Measurements from ENCODE around the gene BAD. TPM values are rescaled to one million over a fixed set of nuclear protein-coding genes. Genes with fewer than 3 reads are reported as not detected.

Gene BAD
- total RNA-seq = 10 to 100 TPM; 23.1 to 26.2 TPM
- 10 to 100 TPM; 48.2 to 70.1 TPM for polyA plus RNA-seq

DNA sequence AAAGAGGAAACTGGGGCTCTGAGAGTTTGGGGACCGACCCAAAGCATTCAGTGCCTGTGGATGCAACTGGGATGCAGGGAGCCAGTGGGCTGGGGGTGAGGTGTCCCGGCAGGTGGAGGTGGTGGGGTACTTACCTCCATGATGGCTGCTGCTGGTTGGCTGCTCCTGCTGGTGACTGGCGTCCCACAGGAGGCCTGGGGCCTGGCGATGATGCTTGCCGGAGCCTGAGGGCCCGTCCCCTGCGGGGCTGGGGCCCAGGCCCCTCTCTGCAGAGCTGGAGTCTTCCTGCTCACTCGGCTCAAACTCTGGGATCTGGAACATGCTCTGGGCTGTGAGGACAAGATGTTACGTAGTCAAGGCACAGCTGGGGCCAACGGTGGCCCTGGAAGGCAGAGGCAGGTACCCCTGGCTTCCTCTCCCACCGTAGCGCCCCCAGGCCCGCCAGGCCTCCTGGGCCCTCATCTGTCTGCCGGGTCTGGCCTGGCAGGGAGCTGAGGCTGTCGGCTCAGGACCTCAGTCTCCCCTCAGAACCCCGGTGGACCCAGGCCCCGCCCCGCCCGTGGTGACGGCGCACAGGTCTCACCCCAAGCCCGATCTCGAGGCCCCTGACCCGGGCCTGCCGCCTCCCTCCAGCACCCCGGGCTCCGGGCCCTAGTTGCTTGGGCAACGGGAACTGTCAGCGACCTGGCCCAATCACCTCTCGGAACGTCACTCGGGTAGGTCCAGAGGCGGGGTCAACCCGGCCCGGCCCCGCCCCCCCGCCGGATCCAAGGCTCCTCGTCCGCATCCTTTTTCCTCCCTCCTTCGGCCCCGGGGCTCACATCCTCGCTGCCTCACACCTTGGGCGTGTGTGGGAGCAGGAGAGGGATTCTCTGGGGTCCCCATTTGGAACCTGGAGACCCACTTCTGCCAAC, at the start of gene BAD:
BAD (minus strand) TSS at position 618 of the 914 bp plus-strand sequence; CDS start at position 321, 297 bp downstream.
- Histone ChIP-seq H3K36me3 (ENCODE audit: insufficient read depth, low read length) (no peaks in the 10 kb centered on the region), H3K4me3 (ENCODE audit: low read length in 2 of 2) (peak within 1 kb of the TSS; percentile 93 to 96), H3K9me3 (ENCODE audit: control insufficient read depth in 1 of 2, low read length in 2 of 2) (no peaks in the 10 kb centered on the region), H3K4me1 (ENCODE audit: insufficient read depth, low read length) (peaks cover 24% of the 10 kb centered on the region), H3K27ac (ENCODE audit: low read depth, low read length) (peak within 1 kb of the TSS; percentile 100), H3K27me3 (ENCODE audit: insufficient read depth, low read length) (no peaks in the 10 kb centered on the region)
- DNase-seq = peak; percentile 89 to 94 (median 90)
- Mint-ChIP-seq H3K9me3 (no peaks in the 10 kb centered on the region), H3K4me3 (peak within 1 kb of the TSS; percentile 90 to 93 (median 92)), H3K27me3 (no peaks in the 10 kb centered on the region), H3K4me1 (peaks cover 12 to 48% (median 23%) of the 10 kb centered on the region in 4 donors), H3K36me3 (peaks cover 0 to 13% of the 10 kb centered on the region in 2 donors), H3K27ac (peak within 1 kb of the TSS; percentile 96 to 99 (median 98))
- intact Hi-C loops (cut with micrococcal nuclease) = no loop called here
- ChIA-PET POLR2A (ENCODE audit: partially characterized antibody) (interaction anchor here (0.7 to 8.6 kb wide), 22 partner anchors 8 to 1443 kb away, joined by 3 to 233 read pairs (median 6); partner anchors contain the start of genes CATSPERZ, ESRRA, FERMT3 and FKBP2), CTCF (ENCODE audit: partially characterized antibody) (interaction anchor here (1.5 to 7.3 kb wide), 5 partner anchors 12 to 79 kb away, joined by 7 to 47 read pairs (median 21); partner anchors contain the start of genes CATSPERZ and FERMT3)

GRCh38 chr11:64333556-64333955, 49.1 kb upstream of the BAD start:
- H3K36me3 ChIP-seq (ENCODE audit: insufficient read depth, low read length) = no peaks in the 10 kb centered on the region
- DNase-seq = no peak
- Mint-ChIP-seq H3K4me3 (peak overlapping the region in 1 of 8 donors; percentile 14), H3K27me3 (no peaks in the 10 kb centered on the region), H3K36me3 (peaks cover 12 to 17% of the 10 kb centered on the region in 2 donors), H3K27ac (peak overlapping the region in 1 of 7 donors; percentile 5), H3K9me3 (no peaks in the 10 kb centered on the region), H3K4me1 (peaks cover 6 to 20% (median 15%) of the 10 kb centered on the region in 4 donors)
- no peak overlapping the region for H3K27ac ChIP-seq (ENCODE audit: low read depth, low read length)
- intact Hi-C loops (cut with micrococcal nuclease) = no loop called here
- H3K9me3 ChIP-seq (ENCODE audit: control insufficient read depth in 1 of 2, low read length in 2 of 2) = no peaks in the 10 kb centered on the region
- POLR2A ChIA-PET (ENCODE audit: partially characterized antibody) = no interaction called here
- H3K4me3 ChIP-seq (ENCODE audit: low read length in 2 of 2) = no peak overlapping the region
- peaks cover 12% of the 10 kb centered on the region for H3K4me1 ChIP-seq (ENCODE audit: insufficient read depth, low read length)
- CTCF ChIA-PET (ENCODE audit: partially characterized antibody) = interaction anchor here (1.3 to 3.8 kb wide), 2 partner anchors 16 to 33 kb away, joined by 5 to 49 read pairs; partner anchors contain the start of genes PRDX5 and TRMT112
- H3K27me3 ChIP-seq (ENCODE audit: insufficient read depth, low read length) = no peaks in the 10 kb centered on the region

- no peaks in the 10 kb centered on the region for H3K27me3 Mint-ChIP-seq
- intact Hi-C loops (cut with micrococcal nuclease) = loop anchor here (1.0 kb wide), 2 partner anchors 13 to 127 kb away; partner anchors contain the start of gene PRDX5
- H3K36me3 Mint-ChIP-seq = peaks cover 4 to 5% of the 10 kb centered on the region in 2 donors
- Histone ChIP-seq H3K4me3 (ENCODE audit: low read length in 2 of 2) (no peak overlapping the region), H3K4me1 (ENCODE audit: insufficient read depth, low read length) (peaks cover 12% of the 10 kb centered on the region), H3K27me3 (ENCODE audit: insufficient read depth, low read length) (no peaks in the 10 kb centered on the region), H3K27ac (ENCODE audit: low read depth, low read length) (no peak overlapping the region), H3K9me3 (ENCODE audit: control insufficient read depth in 1 of 2, low read length in 2 of 2) (no peaks in the 10 kb centered on the region), H3K36me3 (ENCODE audit: insufficient read depth, low read length) (no peaks in the 10 kb centered on the region)
- no peaks in the 10 kb centered on the region for H3K9me3 Mint-ChIP-seq
- peak overlapping the region in 4 of 8 donors; percentile 7 to 38 (median 36) for H3K4me3 Mint-ChIP-seq
- DNase-seq = peak; percentile 47 to 73 (median 54)
- ChIA-PET CTCF (ENCODE audit: partially characterized antibody) (interaction anchor here (0.7 to 3.8 kb wide), 11 partner anchors 8 to 127 kb away, joined by 3 to 49 read pairs (median 4); partner anchors contain the start of genes CCDC88B, FERMT3, PRDX5 and TRMT112), POLR2A (ENCODE audit: partially characterized antibody) (interaction anchor here (0.8 to 2.2 kb wide), 6 partner anchors 8 to 127 kb away, joined by 3 to 31 read pairs (median 4); partner anchors contain the start of genes BAD, CCDC88B, ESRRA and FERMT3)
- peaks cover 5 to 11% (median 8%) of the 10 kb centered on the region in 4 donors for H3K4me1 Mint-ChIP-seq
- H3K27ac Mint-ChIP-seq = peak overlapping the region; percentile 11 to 92 (median 71)
These were observed 47.3 kb upstream of the BAD start for GRCh38 chr11:64331569-64332371.

- Histone ChIP-seq H3K9me3 (ENCODE audit: control insufficient read depth in 1 of 2, low read length in 2 of 2) (no peaks in the 10 kb centered on the region), H3K27me3 (ENCODE audit: insufficient read depth, low read length) (no peaks in the 10 kb centered on the region), H3K36me3 (ENCODE audit: insufficient read depth, low read length) (no peaks in the 10 kb centered on the region), H3K27ac (ENCODE audit: low read depth, low read length) (no peak overlapping the region), H3K4me3 (ENCODE audit: low read length in 2 of 2) (no peak overlapping the region), H3K4me1 (ENCODE audit: insufficient read depth, low read length) (peaks cover 12% of the 10 kb centered on the region)
- Mint-ChIP-seq H3K4me1 (peaks cover 5 to 9% (median 8%) of the 10 kb centered on the region in 4 donors), H3K27me3 (no peaks in the 10 kb centered on the region), H3K4me3 (no peak overlapping the region), H3K27ac (no peak overlapping the region), H3K9me3 (no peaks in the 10 kb centered on the region), H3K36me3 (peaks cover 4 to 5% of the 10 kb centered on the region in 2 donors)
- CTCF ChIA-PET (ENCODE audit: partially characterized antibody) = interaction anchor here (0.7 to 3.8 kb wide), 10 partner anchors 9 to 126 kb away, joined by 3 to 49 read pairs (median 4); partner anchors contain the start of genes FERMT3, PRDX5 and TRMT112
- DNase-seq = no peak
- intact Hi-C loops (cut with micrococcal nuclease) = loop anchor here (1.0 kb wide), 2 partner anchors 13 to 127 kb away; partner anchors contain the start of gene PRDX5
- POLR2A ChIA-PET (ENCODE audit: partially characterized antibody) = interaction anchor here (0.6 to 2.2 kb wide), 7 partner anchors 9 to 1167 kb away, joined by 3 to 31 read pairs (median 4); partner anchors contain the start of genes CCDC88B, ESRRA, FERMT3 and PRDX5
These were observed 46.4 kb upstream of the BAD start for GRCh38 chr11:64330888-64331287.

- no peak overlapping the region for H3K4me3 Mint-ChIP-seq
- peaks cover 12% of the 10 kb centered on the region for H3K4me1 ChIP-seq (ENCODE audit: insufficient read depth, low read length)
- ChIA-PET POLR2A (ENCODE audit: partially characterized antibody) (no interaction called here), CTCF (ENCODE audit: partially characterized antibody) (interaction anchor here (0.7 kb wide), 1 partner anchor 1761 kb away, joined by 3 read pairs; no protein-coding TSS in a partner anchor)
- no peak overlapping the region for H3K27ac ChIP-seq (ENCODE audit: low read depth, low read length)
- no peak for DNase-seq
- H3K9me3 ChIP-seq (ENCODE audit: control insufficient read depth in 1 of 2, low read length in 2 of 2) = no peaks in the 10 kb centered on the region
- no peaks in the 10 kb centered on the region for H3K36me3 ChIP-seq (ENCODE audit: insufficient read depth, low read length)
- no peaks in the 10 kb centered on the region for H3K36me3 Mint-ChIP-seq
- H3K4me1 Mint-ChIP-seq = peaks cover 5 to 8% (median 7%) of the 10 kb centered on the region in 4 donors
- H3K4me3 ChIP-seq (ENCODE audit: low read length in 2 of 2) = no peak overlapping the region
- intact Hi-C loops (cut with micrococcal nuclease) = no loop called here
- H3K27me3 Mint-ChIP-seq = no peaks in the 10 kb centered on the region
- no peak overlapping the region for H3K27ac Mint-ChIP-seq
- no peaks in the 10 kb centered on the region for H3K27me3 ChIP-seq (ENCODE audit: insufficient read depth, low read length)
- no peaks in the 10 kb centered on the region for H3K9me3 Mint-ChIP-seq
These were observed 43.5 kb upstream of the BAD start for GRCh38 chr11:64327993-64328392.

DNA sequence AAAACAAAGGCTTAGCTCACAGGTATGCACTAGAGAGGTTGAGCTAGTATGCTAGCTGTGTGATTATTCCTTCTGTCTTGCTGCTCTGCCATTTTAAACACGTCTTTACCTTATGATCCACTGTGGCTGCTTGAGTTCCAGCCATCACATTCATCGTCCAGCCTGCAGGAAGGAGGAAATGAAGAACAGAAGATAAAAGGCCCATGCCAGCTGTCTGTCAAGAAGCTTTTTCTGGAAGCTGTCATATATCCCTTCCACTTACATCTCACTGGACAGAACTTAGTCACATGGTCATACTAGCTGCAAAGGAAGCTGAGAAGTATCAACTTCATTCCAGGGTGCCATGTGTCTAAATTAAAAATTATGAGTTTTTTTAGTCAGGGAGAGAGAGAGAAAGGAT, 42.9 kb upstream of the BAD start:
- no peaks in the 10 kb centered on the region for H3K36me3 ChIP-seq (ENCODE audit: insufficient read depth, low read length)
- Mint-ChIP-seq H3K4me1 (peaks cover 5 to 8% (median 7%) of the 10 kb centered on the region in 4 donors), H3K36me3 (no peaks in the 10 kb centered on the region), H3K9me3 (no peaks in the 10 kb centered on the region), H3K4me3 (no peak overlapping the region), H3K27me3 (no peaks in the 10 kb centered on the region), H3K27ac (no peak overlapping the region)
- no peaks in the 10 kb centered on the region for H3K9me3 ChIP-seq (ENCODE audit: control insufficient read depth in 1 of 2, low read length in 2 of 2)
- no peak overlapping the region for H3K27ac ChIP-seq (ENCODE audit: low read depth, low read length)
- H3K27me3 ChIP-seq (ENCODE audit: insufficient read depth, low read length) = no peaks in the 10 kb centered on the region
- POLR2A ChIA-PET (ENCODE audit: partially characterized antibody) = no interaction called here
- H3K4me3 ChIP-seq (ENCODE audit: low read length in 2 of 2) = no peak overlapping the region
- CTCF ChIA-PET (ENCODE audit: partially characterized antibody) = interaction anchor here (1.0 kb wide), 1 partner anchor 9 kb away, joined by 7 read pairs; the partner anchor contains the start of gene PRDX5
- DNase-seq = no peak
- intact Hi-C loops (cut with micrococcal nuclease) = no loop called here
- H3K4me1 ChIP-seq (ENCODE audit: insufficient read depth, low read length) = peaks cover 12% of the 10 kb centered on the region

All from CD4-positive, alpha-beta memory T cell (primary cell).